Stimulated activated CD8-positive, alpha-beta memory T cell treated with anti-CD3 and anti-CD28 coated beads, Interleukin-2, amount 100 ng/mL, for 48 hours (primary cell): ENCODE data around the gene TAOK1.
"Not testable (repeated sequence)": the region's sequence is repeated elsewhere in the genome, so short reads cannot be mapped to it uniquely, and the experiment has no call there.

Experiments
- DNase-seq, 2 donors: peaks; one replicate each; pipeline ENCODE4 v3.0.0-alpha.2; 2020; ENCODE audit warnings: low read depth in 2 of 2

Gene TAOK1

GRCh38 chr17:29445844-29446243 lies 55.7 kb downstream of the TAOK1 start:
- DNase-seq, result no peak

- DNase-seq, result no peak
Observed at GRCh38 chr17:29449865-29450671, 59.9 kb downstream of the TAOK1 start.

- DNase-seq, result no peak
Observed at GRCh38 chr17:29451121-29451742, 61.1 kb downstream of the TAOK1 start.

- DNase-seq, result no peak
Observed at GRCh38 chr17:29458066-29458465, 67.9 kb downstream of the TAOK1 start.

- no peak for DNase-seq
Observed at GRCh38 chr17:29461483-29462206, 71.5 kb downstream of the TAOK1 start.

GRCh38 chr17:29469276-29469675 lies 79.1 kb downstream of the TAOK1 start:
- DNase-seq, result no peak

GRCh38 chr17:29473437-29473836 lies 83.3 kb downstream of the TAOK1 start:
- DNase-seq, result not testable (repeated sequence)

GRCh38 chr17:29474297-29474696 lies 84.1 kb downstream of the TAOK1 start:
- DNase-seq, result no peak

- DNase-seq, result no peak
Observed at GRCh38 chr17:29475891-29476290, 85.7 kb downstream of the TAOK1 start.

GRCh38 chr17:29480249-29480928 lies 90.2 kb downstream of the TAOK1 start:
- DNase-seq, result not testable (repeated sequence)

GRCh38 chr17:29483503-29483902 lies 93.3 kb downstream of the TAOK1 start:
- no peak for DNase-seq

- DNase-seq, result no peak
Observed at GRCh38 chr17:29495011-29495410, 104.8 kb downstream of the TAOK1 start.

- no peak for DNase-seq
Observed at GRCh38 chr17:29504711-29505110, 114.5 kb downstream of the TAOK1 start.

- DNase-seq, result no peak
Observed at GRCh38 chr17:29505836-29506235, 115.7 kb downstream of the TAOK1 start.

- no peak for DNase-seq
Observed at GRCh38 chr17:29510953-29511352, 120.8 kb downstream of the TAOK1 start.

- no peak for DNase-seq
Observed at GRCh38 chr17:29514792-29515191, 124.6 kb downstream of the TAOK1 start.

- DNase-seq, result no peak
Observed at GRCh38 chr17:29518359-29518758, 128.2 kb downstream of the TAOK1 start.

- no peak for DNase-seq
Observed at GRCh38 chr17:29524692-29525091, 134.5 kb downstream of the TAOK1 start.

- DNase-seq, result no peak
Observed at GRCh38 chr17:29526322-29526721, 136.2 kb downstream of the TAOK1 start.

GRCh38 chr17:29533976-29534375 lies 143.8 kb downstream of the TAOK1 start:
- DNase-seq, result no peak

GRCh38 chr17:29544066-29544465 lies 153.9 kb downstream of the TAOK1 start:
- no peak for DNase-seq

GRCh38 chr17:29546085-29546484 lies 155.9 kb downstream of the TAOK1 start:
- DNase-seq, result no peak
